ENCODE data around the gene GPBAR1. TPM values are rescaled to one million over a fixed set of nuclear protein-coding genes. Genes with fewer than 3 reads are reported as not detected.
A peak's percentile ranks its signal among the peaks of the same experiment; 100 is the strongest.

GPBAR1 gene
- polyA plus RNA-seq, 4 donors, result 1.6 to 2.8 (median 1.9) TPM

DNA sequence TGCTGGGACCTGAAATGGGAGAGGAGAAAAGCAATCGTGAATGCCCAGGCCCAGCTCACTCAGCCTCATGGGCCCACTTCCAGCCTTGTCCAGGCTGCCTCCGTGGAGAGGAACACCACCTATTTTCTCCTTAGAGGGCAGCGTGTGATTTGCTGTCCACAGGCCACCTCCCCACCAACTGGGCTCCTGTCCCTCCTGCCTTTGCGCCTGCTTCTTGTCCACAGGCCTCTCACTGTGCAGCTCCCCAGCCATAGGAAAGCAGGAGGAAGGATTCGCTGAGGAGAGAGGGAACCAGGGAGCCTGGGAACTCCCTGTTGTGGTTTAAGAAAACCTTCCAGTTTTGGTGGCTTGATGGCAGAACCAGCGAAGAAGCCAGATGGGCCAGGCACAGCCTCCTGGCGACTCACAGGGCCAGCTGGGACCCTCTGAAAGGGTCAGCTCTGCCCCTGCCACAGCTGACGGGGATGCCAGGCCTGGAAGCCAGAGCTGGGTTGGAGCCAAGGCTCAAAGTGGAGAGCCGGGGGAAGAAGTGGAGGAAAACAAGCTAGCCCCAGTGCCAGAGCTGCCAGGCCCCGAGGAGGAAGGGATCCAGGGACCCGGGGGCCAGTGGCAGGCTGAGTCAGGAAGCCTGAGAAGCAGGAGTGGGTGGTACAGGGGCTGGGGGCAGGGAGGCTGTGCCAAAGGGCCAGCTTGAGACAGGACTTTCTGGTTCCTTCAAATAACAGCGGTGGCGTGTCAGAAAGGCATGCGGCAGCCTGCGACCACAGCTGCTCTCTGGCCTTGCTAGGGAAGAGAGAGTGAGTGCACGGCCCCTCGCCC, 21.6 kb downstream of the GPBAR1 start:
- DNase-seq (ENCODE audit: low read depth in 4 of 4, low spot score in 3 of 4), result no peak

DNA sequence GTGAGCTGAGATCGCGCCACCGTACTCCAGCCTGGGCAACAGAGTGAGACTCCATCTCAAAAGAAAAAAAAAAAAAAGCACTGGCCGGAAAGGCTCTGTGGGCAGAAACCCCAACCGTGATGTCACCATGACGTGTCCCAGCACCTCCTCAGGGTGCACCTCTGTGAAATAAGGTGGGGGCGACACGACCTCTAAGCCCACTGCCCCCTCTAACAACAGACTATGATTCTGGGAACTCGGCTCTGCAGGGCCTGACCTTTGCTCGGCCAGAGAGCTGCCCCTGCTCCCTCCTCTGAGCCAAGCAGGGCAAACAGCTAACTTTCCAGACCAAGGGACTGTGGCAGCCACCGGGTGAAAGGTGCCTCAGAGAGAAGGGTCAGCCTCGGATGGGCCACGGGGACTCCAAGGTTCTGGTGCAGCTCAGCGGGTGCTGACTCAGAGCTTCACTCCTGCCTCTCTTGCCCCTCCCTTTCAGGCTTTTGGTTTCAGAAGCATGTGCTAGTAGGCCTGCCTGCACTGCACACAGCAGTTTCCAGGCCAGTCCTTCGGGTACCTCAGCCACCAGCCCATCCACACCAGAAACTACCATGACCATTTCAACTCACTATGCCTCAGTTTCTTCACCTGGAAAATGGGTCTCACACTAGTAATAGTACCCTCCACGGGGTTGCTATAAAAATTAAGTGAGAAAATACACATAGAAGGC, 23.4 kb downstream of the GPBAR1 start:
- no peak for DNase-seq (ENCODE audit: low read depth in 4 of 4, low spot score in 3 of 4)

DNA sequence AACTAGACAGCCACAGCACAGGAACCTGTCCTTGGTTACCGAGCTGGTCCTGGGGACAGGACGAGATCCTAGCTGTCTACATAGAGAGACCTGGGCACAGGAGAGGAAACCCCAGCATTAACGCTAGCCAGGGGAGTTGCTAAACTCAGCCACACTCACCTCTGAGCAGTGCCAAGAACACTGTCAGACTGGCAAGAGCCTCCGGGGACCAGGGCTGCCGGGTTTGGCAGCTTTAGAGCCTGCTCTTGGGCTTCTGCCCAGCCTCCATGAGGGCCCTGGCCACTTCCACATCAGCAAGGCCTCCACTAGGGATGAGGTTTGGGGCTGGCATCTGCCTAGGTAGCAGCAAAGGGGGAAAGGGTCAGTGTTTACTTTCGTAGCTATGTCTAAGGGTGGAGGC, 24.8 kb downstream of the GPBAR1 start:
- no peak for DNase-seq (ENCODE audit: low read depth in 4 of 4, low spot score in 3 of 4)

DNA sequence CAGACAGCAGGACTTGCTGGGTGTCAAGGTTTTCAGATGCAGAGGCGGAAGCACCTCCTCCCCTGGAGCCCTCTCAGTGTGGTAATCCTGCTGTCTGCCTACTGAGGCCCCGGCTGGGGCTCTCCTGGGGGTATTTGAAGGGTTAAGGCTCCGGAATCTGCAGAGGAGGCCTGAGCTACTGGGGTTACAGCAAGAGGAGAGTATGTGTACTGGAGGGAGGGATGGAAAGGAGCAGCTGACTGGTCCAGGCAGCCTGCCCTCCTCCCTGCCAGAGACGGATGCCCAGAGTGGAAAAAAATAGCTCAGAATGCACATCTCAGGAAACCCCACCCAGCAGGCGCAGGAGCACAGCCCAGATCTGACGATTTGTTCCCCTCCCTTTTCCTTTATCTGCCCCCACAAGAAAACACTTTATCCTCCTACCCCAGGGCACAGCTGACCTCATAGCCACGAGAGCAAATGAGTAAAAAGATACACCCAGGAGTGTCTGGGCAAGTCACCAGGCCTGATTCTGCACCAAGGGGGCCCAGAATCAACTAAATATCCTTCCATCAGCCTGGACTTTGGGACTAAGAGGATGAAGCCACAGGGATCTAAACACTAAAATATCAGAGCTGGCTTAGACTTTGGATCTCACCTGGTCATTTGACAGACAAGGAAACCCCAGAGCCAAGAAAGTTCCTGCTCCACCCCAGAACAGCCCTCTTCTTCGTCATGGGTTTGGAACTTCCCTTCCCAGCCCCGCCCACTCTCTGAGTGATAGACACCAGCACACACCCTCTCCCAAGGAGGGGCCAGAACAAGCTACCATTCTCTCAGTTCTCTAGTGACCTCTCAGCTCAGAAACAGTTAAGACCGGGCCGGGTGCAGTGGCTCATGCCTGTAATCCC, 26.0 kb downstream of the GPBAR1 start:
- no peak for DNase-seq (ENCODE audit: low read depth in 4 of 4, low spot score in 3 of 4)

DNA sequence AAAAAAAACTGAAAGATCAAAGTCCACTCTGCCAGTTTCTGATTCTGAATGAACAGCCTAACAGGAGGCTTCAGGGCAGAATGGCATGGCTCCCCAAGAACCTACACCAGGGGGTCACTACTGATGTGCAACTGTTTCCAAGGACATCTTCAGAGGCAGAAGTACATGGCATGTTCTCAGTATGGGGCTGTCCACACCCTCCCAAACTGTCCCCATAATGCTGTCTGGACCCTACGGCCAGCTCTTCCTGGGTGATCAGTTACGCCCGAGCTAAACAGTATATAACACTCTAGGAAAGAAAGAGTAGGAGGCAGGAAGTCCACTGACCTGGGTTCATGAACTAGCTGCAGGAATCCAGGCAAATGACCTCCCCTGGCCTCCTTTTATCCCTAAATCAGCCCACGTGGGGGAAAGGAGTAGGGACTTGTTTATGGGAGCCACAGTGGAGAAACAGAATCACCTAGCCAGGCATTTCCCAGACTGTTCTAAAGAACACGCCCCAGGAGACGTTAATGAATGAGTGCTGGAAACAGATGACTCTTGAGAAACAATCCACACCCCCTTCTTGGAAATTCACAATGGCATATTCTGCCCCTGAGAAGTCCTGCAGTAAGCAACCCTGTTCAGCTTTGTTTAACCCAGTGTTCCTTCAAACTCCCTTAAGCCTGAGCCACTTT, 29.0 kb downstream of the GPBAR1 start:
- no peak for DNase-seq (ENCODE audit: low read depth in 4 of 4, low spot score in 3 of 4)

DNA sequence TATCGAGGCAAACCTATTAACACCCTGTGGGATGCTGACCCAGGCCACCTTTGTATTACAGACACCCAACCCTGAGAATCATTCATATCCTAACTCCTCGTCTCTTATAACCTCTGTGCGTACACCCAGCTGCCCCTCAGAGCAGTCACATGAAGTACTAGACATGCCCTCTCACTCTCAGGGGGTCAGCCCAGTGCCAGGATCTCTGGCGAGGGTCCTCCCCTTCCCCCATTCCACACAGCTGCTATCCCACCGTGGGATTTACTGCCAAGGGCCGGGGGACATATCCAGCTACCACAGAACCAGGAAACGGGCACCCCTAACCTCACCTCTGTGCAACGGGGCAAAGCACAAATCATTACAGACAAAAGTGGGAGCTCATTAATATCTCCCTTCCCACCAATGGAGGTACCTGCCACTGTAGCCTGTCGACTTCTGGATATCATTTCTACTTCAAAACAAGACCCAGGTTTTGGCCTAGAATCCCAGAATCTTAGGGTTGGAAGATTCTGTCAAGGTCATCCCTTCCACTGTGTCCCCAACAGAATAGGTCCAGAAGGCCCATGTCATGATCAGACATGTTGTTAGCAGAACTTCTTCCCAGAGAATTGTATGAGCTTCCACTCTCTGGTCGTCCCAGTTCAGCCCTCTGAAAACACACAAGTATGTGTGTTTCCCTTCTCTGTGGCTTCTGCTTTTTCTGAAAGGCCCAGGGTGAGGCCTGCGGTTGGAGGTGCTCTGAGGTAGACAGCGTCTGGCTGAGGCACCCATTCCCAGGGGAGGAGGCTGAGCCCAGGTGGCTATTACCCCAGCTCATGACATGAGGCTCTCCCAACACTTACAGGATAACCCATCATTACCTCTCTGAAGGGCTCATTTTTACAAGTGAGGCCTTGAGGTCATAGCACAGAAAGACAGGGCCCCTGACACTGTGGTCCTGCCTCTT, 29.8 kb downstream of the GPBAR1 start:
- no peak for DNase-seq (ENCODE audit: low read depth in 4 of 4, low spot score in 3 of 4)

DNA sequence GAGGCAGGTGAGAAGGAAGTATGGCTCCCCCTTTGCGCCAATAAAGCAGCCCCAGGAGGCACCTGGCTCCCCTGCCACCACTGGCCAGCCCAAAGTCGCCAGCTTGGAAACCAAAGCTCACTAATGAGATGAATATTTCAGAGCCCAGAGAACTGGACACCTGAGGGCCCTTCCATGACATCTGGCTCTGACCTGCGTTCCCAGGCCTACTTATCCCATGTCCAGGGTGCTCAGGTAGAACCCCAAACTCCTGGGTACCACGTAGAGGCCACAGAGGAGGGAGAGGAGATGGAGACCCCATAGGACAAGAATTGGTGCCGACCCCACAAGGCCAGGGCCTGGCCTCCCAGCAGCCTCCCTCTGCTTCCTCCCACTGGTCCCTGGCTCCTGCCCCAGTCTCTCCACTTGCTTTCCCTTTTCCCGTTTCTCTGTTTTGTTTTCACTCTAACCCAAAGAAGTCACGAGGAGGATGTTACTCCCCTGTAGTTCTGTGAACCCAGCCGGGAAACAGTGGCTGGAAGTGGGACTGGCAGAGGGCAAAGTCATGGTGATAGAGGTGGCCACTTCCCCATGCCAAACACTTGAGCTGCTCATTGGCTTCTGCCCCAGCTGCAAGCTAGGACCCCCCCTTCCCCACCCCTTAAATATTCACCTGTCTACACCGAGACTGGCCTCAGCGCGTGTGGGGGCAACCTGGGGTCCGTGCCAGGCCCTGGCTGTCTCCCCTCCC, 30.7 kb downstream of the GPBAR1 start:
- DNase-seq (ENCODE audit: low read depth in 4 of 4, low spot score in 3 of 4), result no peak

DNA sequence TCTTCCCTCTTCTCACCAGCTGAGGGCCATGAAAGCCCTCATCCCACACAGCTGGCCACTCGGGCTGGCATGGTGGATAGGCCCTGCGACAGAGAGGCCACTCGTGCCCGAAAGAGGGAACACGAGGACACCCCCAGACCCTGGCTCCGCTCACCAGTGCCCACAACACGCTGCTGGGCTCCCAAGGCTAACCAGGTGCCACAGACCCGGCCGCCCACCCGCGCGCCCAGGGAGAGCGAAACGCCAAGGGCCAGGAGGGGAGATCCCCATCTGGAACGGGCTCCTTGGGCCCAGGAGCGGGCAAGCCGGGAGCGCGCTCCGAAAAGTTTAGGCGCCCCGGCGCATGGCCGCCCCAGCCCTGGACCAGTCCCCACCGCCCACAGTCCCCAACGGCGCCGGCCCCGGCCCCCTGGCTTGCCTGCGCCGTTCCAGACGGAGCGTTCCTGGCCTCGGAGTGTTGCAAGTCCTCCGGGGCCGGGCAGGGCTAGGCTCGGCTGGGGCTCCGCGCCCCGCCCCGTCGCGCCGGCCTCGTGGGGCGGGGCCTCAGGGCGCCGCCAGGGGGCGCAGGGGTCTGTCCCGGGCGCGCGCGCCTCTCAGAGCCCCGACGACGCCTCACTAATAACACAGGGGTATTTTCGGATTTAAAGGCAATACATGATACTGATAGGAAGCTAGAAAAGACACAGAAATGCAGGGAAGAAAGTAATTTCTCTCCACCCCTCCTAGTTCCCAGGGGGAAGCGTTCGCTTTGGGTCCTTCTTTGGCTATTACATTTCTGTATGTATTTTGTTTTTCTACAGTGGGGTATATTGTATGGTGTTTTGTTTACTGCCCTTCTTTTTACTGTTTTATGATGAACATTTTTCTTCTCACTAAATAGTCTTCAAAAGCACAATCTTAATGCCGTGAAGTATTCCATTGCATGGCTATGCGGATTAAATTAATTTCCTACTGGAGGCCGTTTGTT, 31.5 kb downstream of the GPBAR1 start, which contains the start of gene TMBIM1:
TMBIM1 (minus strand) TSS at position 456 of the 967 bp plus-strand sequence. CDS start 10,362 bp downstream, outside the sequence.
- DNase-seq (ENCODE audit: low read depth in 4 of 4, low spot score in 3 of 4), result no peak

DNA sequence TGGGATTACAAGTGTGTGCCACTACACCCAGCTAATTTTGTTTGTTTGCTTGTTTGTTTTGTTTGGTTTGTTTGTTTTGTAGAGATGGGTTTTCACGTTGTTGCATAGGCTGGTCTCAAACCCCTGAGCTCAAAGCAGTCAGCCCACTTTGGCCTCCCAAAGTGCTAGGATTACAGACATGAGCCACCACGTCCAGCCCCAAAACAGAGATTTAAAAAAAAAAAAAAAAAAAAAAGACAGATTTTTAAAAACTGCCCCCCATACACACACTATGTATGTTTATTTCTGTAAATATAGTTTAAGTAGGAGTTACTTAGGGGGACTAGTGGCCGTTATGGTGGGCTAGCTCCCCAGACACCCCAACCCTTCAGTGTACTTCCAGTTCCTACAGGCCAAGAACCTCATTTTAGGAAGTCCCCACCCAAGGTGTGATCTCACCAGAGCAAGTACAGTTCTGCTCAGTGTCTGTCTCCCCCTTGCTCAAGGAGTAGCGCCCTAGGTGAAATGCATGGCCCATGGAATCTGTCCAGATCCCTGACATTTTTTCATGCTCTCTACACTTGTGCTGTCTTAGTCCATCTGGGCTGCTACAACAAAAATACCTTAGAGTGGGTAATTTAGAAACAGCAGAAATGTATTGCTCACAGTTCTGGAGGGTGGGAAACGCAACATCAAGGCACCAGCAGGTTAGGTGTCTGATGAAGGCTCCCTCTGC, 33.1 kb downstream of the GPBAR1 start:
- DNase-seq (ENCODE audit: low read depth in 4 of 4, low spot score in 3 of 4), result no peak

DNA sequence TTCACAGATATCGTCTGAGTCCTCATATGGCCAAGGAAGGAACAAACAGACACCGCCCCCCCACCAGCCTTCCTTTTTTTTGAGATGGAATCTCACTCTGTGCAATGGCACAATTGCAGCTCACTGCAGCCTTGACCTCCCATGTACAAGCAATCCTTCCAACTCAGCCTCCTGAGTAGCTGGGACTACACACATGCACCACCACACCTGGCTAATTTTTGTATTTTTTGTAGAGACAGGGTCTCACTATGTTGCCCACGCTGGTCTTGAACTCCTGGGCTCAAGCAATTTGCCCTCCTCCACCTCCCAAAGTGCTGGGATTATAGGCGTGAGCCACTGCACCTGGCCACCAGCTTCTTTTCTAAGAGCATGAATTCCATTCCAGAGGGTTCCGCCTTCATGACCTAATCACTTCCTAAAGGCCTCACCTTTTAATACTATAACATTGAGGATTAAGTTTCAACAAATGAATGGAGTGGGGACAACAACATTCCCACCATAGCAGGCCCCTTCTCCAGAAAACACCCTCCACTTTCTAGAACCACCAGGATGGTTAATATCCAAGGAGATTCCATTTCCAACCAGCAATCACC, 33.7 kb downstream of the GPBAR1 start:
- no peak for DNase-seq (ENCODE audit: low read depth in 4 of 4, low spot score in 3 of 4)

DNA sequence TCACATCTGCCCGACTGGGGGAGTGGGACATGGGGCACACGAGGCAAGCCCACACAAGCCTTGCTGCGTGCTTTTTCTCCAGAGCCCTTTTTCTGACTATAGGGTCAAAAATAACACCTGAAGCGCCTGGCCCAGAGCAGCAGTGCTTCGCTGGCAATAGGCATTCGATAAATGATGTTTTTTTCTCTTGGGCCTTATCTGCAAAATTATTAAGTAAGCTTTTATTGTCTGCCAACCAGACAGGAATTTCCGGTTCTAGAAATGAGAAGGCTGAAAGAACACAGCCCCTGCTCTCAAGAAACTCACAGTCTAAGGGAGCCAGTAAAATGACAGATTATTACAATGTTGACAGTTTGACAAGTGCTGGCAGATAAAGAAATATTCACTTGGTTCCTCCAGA, 34.2 kb downstream of the GPBAR1 start:
- DNase-seq (ENCODE audit: low read depth in 4 of 4, low spot score in 3 of 4), result no peak

DNA sequence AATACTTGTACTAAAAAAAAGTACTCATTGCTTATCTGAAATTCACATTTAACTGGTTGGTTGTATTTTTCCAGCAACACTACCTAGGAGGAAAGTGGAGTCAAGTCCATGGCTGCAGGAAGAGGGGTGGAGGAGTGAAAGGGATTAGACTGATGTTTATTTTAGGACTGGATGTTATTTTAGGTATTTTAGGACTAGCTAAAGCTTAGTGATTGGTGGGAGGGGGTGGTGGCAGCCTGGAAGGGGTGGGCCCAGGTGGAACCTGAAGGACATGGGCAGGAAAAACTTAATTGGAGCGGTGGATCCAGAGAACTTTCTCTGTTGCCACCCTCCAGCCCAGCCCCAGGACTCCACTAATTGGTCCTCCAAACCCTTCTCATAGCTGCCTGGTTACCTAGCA, 35.4 kb downstream of the GPBAR1 start:
- no peak for DNase-seq (ENCODE audit: low read depth in 4 of 4, low spot score in 3 of 4)

DNA sequence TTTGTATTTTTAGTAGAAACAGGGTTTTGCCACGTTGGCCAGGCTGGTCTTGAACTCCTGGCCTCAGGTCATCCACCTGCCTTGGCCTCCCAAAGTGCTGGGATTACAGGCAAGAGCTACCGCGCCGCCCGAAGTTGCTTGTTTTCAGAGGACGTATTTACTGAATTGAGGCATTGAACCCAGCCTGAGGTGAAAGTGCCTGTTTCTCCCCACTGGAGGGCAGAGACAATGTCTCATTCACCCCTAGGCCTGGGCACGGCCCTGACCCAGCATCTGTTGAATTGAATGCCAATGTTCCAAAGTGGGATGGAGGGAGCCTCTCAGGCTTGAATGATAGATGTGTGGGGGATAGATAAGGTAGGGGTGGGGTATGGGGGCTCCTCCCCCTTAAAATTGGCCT, 36.0 kb downstream of the GPBAR1 start:
- no peak for DNase-seq (ENCODE audit: low read depth in 4 of 4, low spot score in 3 of 4)

DNA sequence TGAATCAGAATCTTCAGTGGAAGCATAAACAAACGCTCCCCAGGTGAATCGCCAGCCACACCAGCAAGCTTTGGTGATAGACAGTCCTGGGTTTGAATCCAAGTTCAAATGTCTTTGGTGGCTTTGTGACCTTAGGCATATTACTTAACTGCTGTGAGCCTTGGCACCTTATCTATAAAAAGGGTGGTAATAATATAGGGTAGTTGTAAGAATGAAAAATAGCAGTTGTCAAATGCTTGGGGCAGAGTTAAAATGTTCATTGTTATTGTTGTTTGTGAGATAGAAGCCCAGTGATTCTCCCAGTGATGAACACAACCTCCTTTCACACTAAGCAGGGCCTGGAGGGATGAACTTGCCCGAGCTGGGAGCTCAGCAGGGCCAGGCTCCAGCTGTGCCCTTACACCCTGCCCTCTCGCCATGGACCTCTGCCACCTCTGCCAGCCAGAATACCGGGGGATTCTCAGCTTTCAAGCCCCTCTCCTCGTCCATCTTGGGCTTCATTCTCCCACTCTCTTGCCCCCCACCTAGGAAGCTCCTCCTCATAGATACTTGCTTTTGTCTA, 37.6 kb downstream of the GPBAR1 start:
- no peak for DNase-seq (ENCODE audit: low read depth in 4 of 4, low spot score in 3 of 4)

DNA sequence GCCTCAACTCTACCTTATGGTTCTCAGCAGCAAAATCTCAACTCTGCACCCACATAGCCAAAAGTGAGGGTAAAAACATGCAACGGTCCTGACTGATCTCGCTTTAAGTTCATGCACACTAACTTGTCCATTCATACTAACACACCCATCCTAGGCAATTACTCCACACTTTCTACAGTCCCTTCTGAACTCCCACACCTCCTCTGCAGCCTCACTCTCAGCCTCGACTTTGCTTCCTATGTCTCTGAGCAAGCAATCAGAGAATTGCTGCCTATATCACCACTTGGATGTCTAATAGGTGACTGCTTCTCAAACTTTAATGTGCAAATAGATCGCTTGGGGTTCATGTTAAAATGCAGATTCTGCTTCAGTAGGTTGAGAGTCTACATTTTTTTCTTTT, 39.3 kb downstream of the GPBAR1 start:
- no peak for DNase-seq (ENCODE audit: low read depth in 4 of 4, low spot score in 3 of 4)

DNA sequence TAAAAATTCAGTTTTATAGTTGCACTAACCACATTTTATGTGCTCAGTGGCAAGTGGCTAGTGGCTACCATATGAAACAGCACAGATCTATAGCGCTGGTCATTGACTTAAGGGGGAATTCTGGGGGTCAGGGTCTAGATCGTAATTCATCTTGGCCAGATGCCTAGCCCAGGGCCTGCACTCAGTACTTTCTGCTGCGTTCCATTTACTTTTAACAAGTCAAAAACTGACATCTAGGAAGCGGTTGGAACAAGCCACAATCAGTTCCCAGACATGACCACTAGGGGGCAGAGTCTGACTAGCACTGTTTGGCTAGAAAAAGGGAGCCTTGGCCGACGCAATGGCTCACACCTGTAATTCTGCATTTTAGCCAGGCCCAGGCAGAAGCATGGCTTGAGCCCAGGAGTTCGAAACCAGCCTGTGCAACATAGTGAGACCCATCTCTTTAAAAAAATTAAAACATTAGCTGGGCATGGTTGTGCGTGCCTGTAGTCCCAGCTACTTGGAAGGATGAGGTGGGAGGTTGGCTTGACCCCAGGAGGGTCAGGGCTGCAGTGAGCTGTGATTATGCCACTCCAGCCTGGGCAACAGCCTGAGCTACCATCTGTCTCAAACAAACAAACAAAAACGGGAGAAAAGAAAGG, 40.5 kb downstream of the GPBAR1 start:
- peak in 3 of 4 donors; percentile 82 to 87 (median 85) for DNase-seq (ENCODE audit: low read depth in 4 of 4, low spot score in 3 of 4)
